Smooth muscle cell (in vitro differentiated cells): Measurements from ENCODE around the gene ABL2. TPM values are rescaled to one million over a fixed set of nuclear protein-coding genes. Genes with fewer than 3 reads are reported as not detected.

ENCODE experiments used
- DNase-seq: peaks from one replicate; lab custom pipeline; 2025; ENCODE audit not compliant: unreplicated experiment; lab: John Stamatoyannopoulos, UW
- H2AFZ ChIP-seq: fragments of 200-600 bp; sonication (generic); 2 replicates; pipeline ENCODE4 v1.6.0; 2016; ENCODE audit warnings: antibody characterized with exemption, low read depth, mild to moderate bottlenecking
- H3F3A ChIP-seq: fragments of 200-600 bp; sonication (generic); 2 replicates; pipeline ENCODE4 v1.6.0; 2017; ENCODE audit warnings: antibody characterized with exemption, low read depth
- H3K27ac ChIP-seq: fragments of 200-600 bp; sonication (generic); 2 replicates; pipeline ENCODE4 v1.5.1; 2016; ENCODE audit warnings: low read depth, mild to moderate bottlenecking
- H3K27me3 ChIP-seq: fragments of 200-600 bp; sonication (generic); 2 replicates; pipeline ENCODE4 v1.6.1; 2016; ENCODE audit warnings: low read depth, mild to moderate bottlenecking
- H3K36me3 ChIP-seq: fragments of 200-600 bp; sonication (generic); 2 replicates; pipeline ENCODE4 v1.5.1; 2016; ENCODE audit warnings: low read depth
- H3K4me1 ChIP-seq: fragments of 200-600 bp; sonication (generic); 2 replicates; pipeline ENCODE4 v1.5.1; 2016; ENCODE audit warnings: low read depth
- H3K4me2 ChIP-seq: fragments of 200-600 bp; sonication (generic); 2 replicates; pipeline ENCODE4 v1.6.0; 2016; ENCODE audit warnings: mild to moderate bottlenecking
- H3K4me3 ChIP-seq: fragments of 200-600 bp; sonication (generic); 2 replicates; pipeline ENCODE4 v1.5.1; 2016; ENCODE audit warnings: mild to moderate bottlenecking
- H3K79me2 ChIP-seq: fragments of 200-600 bp; sonication (generic); 2 replicates; pipeline ENCODE4 v1.6.0; 2016; ENCODE audit warnings: low read depth, mild to moderate bottlenecking
- H3K9ac ChIP-seq: fragments of 200-600 bp; sonication (generic); 2 replicates; pipeline ENCODE4 v1.6.0; 2016; ENCODE audit warnings: low read depth
- H3K9me3 ChIP-seq: fragments of 200-600 bp; sonication (generic); replicated peaks from 2 replicates; pipeline ENCODE4 v1.5.1; 2016; ENCODE audit warnings: low read depth
- H4K20me1 ChIP-seq: fragments of 200-600 bp; sonication (generic); 2 replicates; pipeline ENCODE4 v1.6.0; 2016; ENCODE audit warnings: low read depth
- WGBS: methylation state at CpG from one replicate; pipeline ENCODE4 v1.1.7; 2016; ENCODE audit warnings: low lambda C conversion rate; 5-methylcytosine and 5-hydroxymethylcytosine counted together
- polyA plus RNA-seq: library from polyadenylated mRNA; unstranded; fragments of >200 nt; fragmentation: Nextera tagmentation; extraction: Ambion mirVana; gene quantifications from 2 replicates; pipeline ENCODE4 v1.2.1, GENCODE V29; 2016
- total RNA-seq: library from RNA; depleted of rRNA; stranded (reverse); fragments of >200 nt; gene quantifications from 2 replicates; pipeline ENCODE4 v1.2.3, GENCODE V29; 2014
- TF ChIP-seq, protein P1 (sequence below): fragments of 200-600 bp; sonication (generic); IDR thresholded peaks from 2 replicates; pipeline ENCODE4 v1.5.1; 2017; ENCODE audit warnings: borderline replicate concordance, mild to moderate bottlenecking, antibody characterized with exemption; ENCODE audit not compliant: insufficient read depth, poor library complexity, severe bottlenecking

ABL2 gene
- total and polyA plus RNA-seq, 2 experiments from 2014 or later = 16.5 to 56.5 TPM

DNA sequence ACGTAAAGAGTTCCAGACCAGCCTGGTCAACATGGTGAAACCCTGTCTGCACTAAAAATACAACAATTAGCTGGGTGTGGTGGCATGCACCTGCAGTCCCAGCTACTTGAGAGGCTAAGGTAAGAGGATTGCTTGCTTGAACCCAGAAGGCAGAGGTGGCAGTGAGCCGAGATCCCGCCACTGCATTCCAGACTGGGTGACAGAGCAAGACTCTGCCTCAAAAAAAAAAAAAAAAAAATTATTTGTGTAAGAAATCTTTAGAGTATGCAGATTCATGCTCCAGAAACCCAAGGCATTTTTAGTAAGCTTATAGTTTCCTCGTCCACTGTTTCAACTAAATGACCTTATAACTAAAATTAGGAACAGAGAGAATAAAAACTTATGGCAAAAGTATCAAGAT lies 51.3 kb downstream of the ABL2 start:
- no peak for DNase-seq
- TF ChIP-seq, protein P1, sequence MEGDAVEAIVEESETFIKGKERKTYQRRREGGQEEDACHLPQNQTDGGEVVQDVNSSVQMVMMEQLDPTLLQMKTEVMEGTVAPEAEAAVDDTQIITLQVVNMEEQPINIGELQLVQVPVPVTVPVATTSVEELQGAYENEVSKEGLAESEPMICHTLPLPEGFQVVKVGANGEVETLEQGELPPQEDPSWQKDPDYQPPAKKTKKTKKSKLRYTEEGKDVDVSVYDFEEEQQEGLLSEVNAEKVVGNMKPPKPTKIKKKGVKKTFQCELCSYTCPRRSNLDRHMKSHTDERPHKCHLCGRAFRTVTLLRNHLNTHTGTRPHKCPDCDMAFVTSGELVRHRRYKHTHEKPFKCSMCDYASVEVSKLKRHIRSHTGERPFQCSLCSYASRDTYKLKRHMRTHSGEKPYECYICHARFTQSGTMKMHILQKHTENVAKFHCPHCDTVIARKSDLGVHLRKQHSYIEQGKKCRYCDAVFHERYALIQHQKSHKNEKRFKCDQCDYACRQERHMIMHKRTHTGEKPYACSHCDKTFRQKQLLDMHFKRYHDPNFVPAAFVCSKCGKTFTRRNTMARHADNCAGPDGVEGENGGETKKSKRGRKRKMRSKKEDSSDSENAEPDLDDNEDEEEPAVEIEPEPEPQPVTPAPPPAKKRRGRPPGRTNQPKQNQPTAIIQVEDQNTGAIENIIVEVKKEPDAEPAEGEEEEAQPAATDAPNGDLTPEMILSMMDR = no peak
- Histone ChIP-seq H3K4me1 (peaks cover 19% of the 10 kb centered on the region), H3K79me2 (peaks cover 57% of the 10 kb centered on the region), H3K4me2 (no peak overlapping the region), H3K9ac (no peak overlapping the region), H3K4me3 (no peak overlapping the region), H3K27me3 (no peaks in the 10 kb centered on the region), H4K20me1 (no peaks in the 10 kb centered on the region), H2AFZ (no peak overlapping the region), H3K27ac (peak overlapping the region; percentile 3), H3K9me3 (no peaks in the 10 kb centered on the region), H3F3A (peaks cover 13% of the 10 kb centered on the region), H3K36me3 (no peaks in the 10 kb centered on the region)
- 72% methylated on average over 4 of the region's 4 CpGs for WGBS

DNA sequence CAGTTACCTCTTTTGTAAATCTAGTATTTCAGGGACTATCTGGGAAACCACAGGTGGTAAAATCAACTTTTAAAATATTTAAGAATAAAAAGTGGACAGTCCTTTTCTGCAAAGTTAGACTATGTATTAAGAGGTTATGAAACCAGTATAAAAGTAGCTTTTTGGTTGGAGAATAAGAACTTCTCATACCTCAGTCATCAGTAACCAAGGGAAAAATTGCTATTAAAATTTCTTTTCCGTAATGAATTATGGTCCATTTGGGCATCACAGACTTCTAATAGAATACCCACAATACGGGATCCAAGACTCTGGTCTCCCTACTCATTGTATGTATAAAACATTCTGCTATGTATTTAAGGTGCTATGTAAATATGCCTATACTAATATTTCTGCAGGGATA lies 51.9 kb downstream of the ABL2 start:
- H2AFZ ChIP-seq = no peak overlapping the region
- H4K20me1 ChIP-seq = no peaks in the 10 kb centered on the region
- H3K9ac ChIP-seq = no peak overlapping the region
- H3F3A ChIP-seq = peaks cover 13% of the 10 kb centered on the region
- peak overlapping the region; percentile 97 for H3K27ac ChIP-seq
- 99% methylated on average over 2 of the region's 2 CpGs for WGBS
- H3K27me3 ChIP-seq = no peaks in the 10 kb centered on the region
- TF ChIP-seq, protein P1 = no peak
- peak overlapping the region; percentile 58 for H3K4me2 ChIP-seq
- peaks cover 19% of the 10 kb centered on the region for H3K4me1 ChIP-seq
- H3K4me3 ChIP-seq = no peak overlapping the region
- no peaks in the 10 kb centered on the region for H3K9me3 ChIP-seq
- H3K36me3 ChIP-seq = no peaks in the 10 kb centered on the region
- DNase-seq = no peak
- peaks cover 60% of the 10 kb centered on the region for H3K79me2 ChIP-seq

DNA sequence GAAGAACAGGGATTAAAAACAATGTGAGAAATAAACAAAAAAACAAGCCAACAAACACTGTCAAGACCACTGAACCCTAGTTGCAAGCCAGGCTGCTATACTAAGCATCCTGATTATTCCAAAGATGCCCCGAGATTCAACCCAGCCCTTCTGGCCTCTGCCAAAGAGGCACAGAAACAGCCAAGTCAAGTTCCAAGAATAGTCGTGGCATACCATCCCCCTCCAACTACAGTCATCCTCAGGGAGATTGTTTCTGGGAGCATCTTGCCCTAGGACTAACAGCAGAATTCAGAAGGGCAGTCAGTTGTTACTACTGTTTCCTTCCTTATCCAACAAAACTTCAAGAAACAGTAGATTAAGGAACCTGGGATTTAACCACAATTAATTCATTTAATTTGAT lies 52.3 kb downstream of the ABL2 start:
- H2AFZ ChIP-seq = no peak overlapping the region
- peak overlapping the region; percentile 97 for H3K27ac ChIP-seq
- peaks cover 61% of the 10 kb centered on the region for H3K79me2 ChIP-seq
- no peaks in the 10 kb centered on the region for H4K20me1 ChIP-seq
- no peaks in the 10 kb centered on the region for H3K36me3 ChIP-seq
- H3K4me1 ChIP-seq = peaks cover 19% of the 10 kb centered on the region
- peak overlapping the region; percentile 58 for H3K4me2 ChIP-seq
- H3K4me3 ChIP-seq = no peak overlapping the region
- no peaks in the 10 kb centered on the region for H3K27me3 ChIP-seq
- WGBS = 61% methylated on average over 2 of the region's 2 CpGs
- H3K9me3 ChIP-seq = no peaks in the 10 kb centered on the region
- H3F3A ChIP-seq = peaks cover 13% of the 10 kb centered on the region
- TF ChIP-seq, protein P1 = no peak
- no peak overlapping the region for H3K9ac ChIP-seq
- DNase-seq = no peak
